ENCODE measurements around the gene PREPL. TPM values are rescaled to one million over a fixed set of nuclear protein-coding genes. Genes with fewer than 3 reads are reported as not detected.

Gene PREPL
- total RNA-seq, 1 donor = 78.4 TPM

DNA sequence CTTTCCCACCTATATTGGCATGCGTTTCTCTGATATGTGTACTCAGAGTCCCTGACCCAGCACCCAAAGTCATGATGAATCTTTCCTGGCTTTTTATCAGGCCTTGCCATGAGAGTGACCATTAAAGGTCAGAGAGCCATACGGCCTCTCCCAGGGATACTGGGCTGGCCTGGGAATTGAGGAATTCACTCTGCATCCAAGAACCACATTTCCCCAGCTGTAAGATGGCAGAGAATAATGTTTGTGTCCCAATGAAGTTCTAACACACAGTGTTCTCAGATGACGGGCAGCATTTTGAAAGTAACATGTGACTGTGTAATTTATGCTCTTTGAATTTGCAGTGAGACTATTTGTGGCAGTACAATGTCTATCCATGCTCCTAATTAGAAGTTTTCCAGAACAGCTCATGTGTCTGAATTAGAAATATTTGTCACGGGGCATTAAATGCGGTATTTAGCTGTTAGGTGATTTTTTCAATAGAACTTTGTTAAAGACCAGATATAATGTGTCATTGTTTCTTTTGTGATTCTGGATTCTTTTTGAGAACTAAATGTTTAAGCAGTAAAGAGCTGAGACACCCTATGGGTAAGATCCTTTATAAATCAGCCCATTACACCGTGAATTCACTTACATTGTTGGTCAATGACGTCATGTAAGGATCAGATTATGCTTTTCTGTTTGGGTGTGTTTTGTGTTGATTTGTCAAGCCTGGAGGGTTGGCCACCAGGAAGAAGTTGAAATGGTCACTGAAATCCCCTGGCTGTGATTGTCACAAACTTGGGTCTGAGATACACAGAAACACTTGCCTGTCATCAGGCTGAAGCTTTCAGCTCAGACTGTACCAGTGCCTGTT lies 93.3 kb downstream of the PREPL start:
- TF ChIP-seq, protein P1, sequence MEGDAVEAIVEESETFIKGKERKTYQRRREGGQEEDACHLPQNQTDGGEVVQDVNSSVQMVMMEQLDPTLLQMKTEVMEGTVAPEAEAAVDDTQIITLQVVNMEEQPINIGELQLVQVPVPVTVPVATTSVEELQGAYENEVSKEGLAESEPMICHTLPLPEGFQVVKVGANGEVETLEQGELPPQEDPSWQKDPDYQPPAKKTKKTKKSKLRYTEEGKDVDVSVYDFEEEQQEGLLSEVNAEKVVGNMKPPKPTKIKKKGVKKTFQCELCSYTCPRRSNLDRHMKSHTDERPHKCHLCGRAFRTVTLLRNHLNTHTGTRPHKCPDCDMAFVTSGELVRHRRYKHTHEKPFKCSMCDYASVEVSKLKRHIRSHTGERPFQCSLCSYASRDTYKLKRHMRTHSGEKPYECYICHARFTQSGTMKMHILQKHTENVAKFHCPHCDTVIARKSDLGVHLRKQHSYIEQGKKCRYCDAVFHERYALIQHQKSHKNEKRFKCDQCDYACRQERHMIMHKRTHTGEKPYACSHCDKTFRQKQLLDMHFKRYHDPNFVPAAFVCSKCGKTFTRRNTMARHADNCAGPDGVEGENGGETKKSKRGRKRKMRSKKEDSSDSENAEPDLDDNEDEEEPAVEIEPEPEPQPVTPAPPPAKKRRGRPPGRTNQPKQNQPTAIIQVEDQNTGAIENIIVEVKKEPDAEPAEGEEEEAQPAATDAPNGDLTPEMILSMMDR (IDR thresholded peaks at IDR 0.05; ENCODE audit: insufficient read depth, low read length) = no peak
- peak; percentile 80 for DNase-seq (ENCODE audit: low read depth)
- no peak overlapping the region for H3K4me3 ChIP-seq (ENCODE audit: low read depth, low read length)

Other genes with a start within 250 kb of the PREPL start
- 30.0 and 57.9 TPM in 2 replicates for gene PPM1B, start 192.6 kb downstream of the PREPL start, total RNA-seq (ENCODE audit: low replicate concordance)
- not detected in 2 replicates for gene SLC3A1, start 86.0 kb downstream of the PREPL start, total RNA-seq (ENCODE audit: low replicate concordance)
- 8.7 and 15.0 TPM in 2 replicates for gene CAMKMT, start 453 bp upstream of the PREPL start, total RNA-seq (ENCODE audit: low replicate concordance)

All from fibroblast of the aortic adventitia (primary cell).